Inflammatory macrophage treated with lipopolysaccharide for 1 hour (primary cell): ENCODE results near the gene TMEM253.

ENCODE experiments used
- DNase-seq, 2 donors: peaks; one replicate each; pipeline ENCODE4 v3.0.0-alpha.2; 2020 to 2022

TMEM253 gene

DNA sequence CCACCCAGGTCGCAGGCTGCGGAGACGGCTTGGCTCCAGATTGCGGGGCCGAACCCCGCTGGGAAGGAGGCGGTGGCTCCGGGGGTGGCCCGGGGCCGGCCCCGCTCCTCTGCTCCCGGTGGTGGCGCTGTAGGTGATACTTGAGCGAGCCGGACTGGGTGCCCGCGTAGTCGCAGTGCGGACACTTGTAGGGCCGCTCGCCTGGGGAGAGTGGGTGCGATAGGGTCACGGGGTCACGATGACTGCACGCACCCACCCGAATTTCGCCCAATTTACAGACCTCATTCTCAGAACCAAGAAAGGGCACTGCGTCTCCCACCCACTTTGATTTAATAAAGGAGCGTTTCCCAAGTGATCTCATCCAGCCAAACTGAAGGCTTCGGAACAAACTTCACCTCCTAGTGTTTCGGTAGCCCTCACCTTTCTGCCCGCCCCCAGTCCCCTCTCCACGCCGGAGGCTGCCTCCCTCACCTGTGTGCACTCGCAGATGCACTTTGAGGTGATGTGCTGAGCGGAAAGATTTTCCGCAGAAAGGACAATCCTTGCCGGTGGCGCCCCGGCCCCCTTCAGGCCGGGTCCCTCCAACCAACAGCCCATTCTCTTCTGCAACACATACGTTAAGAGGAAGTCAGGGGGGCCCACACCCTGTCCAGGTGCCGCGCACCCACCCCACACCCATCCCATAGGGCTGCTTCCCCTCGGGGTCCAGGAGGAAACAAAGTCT, 9.8 kb upstream of the TMEM253 start:
- no peak for DNase-seq

- no peak for DNase-seq
Observed at GRCh38 chr14:21091821-21092272, 9.0 kb upstream of the TMEM253 start.

DNA sequence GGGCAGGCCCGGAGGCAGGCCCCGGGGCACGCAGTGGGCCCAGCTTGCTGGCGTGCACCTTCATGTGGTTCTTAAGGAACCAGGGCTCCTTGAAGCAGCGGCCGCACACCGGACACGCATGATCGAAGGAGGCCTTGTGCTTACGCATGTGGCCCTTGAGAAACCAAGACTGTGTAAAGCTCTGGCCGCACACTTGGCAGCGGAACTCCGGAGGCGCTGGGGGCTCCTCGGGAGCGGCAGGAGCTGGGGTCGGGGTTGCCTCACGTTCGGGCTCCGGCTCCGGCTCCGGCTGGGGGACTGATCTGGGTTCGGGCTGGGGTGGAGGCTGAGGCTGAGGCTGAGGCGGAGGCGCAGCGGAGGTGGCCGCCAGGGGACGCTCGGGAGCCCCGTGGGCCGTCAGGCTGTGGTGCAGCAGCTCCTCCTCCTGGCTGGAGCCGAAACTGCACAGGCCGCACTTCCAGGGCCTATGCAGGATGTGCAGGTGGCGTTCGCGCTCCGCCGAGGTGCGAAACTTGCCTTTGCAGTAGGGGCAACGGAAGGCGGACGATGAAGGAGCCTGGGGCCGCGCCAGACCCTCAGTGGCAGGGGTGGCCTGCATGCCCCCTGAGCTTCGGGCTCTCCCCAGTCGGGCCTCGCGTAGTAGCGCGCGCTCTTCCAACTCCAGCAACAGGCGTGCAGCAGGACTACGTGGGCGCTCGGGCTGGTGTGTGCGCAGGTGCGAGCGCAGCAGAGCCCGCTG, 8.4 kb upstream of the TMEM253 start:
- peak; percentile 39 to 91 for DNase-seq

GRCh38 chr14:21093018-21093417, 7.8 kb upstream of the TMEM253 start:
- no peak for DNase-seq

- no peak for DNase-seq
Observed at GRCh38 chr14:21093769-21094681, 6.8 kb upstream of the TMEM253 start.

DNA sequence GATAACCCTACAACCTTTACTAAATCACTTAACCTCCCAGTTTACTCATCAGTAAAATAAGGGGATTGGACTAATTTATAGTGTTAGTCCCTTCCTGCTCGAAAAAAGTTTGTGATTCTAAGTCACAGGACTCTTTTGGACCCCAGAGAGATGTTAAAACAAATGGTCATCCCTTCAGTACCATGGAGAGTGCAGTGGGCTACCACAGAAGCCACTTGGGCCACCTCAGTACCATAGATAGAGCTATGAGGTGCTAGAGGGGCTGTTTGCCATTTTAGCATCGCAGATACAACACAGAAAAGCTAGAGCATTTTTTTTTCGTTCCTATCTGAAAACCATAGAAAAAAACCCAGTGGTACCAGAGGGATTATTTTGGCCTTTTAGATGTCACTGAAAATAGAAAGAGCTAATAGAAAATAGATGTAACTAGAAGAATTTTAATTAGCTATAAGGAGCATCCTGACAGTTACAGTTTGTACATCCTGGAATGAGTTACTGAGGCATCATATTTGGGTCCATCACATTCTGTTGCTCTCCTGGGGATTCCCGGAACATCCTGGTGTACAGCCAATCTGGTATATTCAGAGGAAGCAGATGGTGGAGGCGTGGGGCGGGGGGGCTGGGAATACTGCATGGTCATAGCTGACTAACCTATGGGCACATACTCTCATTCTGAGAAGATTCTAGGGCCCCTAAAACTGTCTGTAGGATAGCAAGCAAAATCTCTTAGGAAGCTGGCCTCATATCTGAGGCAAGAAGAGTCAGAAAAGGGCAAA, 5.2 kb upstream of the TMEM253 start:
- DNase-seq = no peak

DNA sequence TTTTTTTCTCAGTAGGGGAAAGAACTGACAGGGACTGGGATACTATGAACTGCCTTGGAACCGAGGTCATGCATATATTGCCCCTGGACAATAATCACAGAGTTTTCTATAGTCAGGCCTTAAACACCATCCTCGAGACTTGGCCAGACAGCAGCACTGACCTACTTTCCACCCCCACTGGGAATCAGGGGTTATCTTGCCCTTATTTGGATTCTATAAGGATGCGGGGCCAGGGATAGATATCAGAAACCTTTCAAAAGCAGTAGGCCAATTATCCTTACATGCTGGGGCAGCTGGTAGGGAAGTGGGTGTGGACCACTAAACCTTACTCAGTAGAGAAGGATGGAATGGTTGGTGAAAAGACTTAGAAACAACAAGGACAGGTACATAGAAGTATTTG, 4.4 kb upstream of the TMEM253 start:
- DNase-seq = no peak

DNA sequence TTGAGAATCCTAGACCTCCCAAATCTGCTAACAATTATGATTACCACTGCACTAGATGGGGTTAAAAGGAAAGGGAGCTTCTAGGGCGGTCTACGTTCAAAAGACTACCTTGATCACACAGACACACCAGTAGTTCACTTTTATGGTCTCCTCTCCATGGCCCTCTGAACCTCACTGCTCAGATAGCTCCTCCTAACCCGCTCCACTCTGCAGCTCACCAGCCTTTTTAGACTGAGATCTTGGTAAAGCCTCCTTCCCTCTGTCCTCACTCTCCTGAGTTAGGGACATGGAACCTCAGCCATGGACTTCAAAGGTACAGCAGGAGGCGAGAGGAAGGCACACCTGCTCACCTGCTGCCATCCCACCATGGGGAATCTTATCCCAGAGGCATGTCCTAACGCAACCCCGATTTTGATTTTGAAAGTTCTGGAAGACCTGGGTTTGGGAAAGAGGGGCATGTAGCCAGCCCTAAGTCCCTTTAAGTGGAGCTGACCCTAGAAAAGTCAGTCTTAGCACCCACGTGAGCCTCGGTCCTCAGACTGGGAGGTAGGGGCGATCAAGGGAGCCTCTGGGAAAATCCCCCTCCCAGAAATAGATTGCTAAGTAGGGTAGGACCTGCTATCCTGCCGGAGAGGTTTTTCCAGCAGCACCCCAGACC, 3.8 kb upstream of the TMEM253 start:
- no peak for DNase-seq

DNA sequence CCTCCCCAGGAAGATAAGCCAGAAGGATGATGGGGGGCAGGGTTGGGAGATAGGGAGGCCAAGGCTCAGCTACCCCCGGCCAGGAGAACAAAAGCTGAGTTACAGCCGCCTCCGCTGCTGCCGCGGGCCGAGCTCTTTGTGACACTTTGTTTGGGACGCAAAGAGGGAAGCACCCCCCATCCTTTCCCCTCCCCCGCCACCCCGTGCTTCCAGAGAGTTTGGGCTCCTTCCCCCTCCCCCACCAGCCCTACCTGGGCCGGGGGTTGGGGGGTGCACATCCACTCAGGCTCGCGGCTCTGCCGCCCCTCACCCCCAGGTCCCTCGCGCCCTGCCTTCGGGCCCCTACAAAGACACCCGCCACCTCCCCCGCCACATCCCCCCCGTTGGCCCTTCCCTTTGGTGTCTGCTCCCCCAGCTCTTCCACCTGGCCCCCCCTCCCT, 3.2 kb upstream of the TMEM253 start:
- no peak for DNase-seq

GRCh38 chr14:21098076-21098891, 2.6 kb upstream of the TMEM253 start, which contains the start of gene ZNF219:
TSS of gene ZNF219 (minus strand) at chr14:21098655. CDS start at chr14:21093591, 5,064 bp downstream.
- no peak for DNase-seq

GRCh38 chr14:21098892-21099595, 1.8 kb upstream of the TMEM253 start:
- DNase-seq = no peak

GRCh38 chr14:21099596-21099985, 1.3 kb upstream of the TMEM253 start:
- DNase-seq = no peak

GRCh38 chr14:21101802-21102413, 1.0 kb downstream of the TMEM253 start:
- no peak for DNase-seq

DNA sequence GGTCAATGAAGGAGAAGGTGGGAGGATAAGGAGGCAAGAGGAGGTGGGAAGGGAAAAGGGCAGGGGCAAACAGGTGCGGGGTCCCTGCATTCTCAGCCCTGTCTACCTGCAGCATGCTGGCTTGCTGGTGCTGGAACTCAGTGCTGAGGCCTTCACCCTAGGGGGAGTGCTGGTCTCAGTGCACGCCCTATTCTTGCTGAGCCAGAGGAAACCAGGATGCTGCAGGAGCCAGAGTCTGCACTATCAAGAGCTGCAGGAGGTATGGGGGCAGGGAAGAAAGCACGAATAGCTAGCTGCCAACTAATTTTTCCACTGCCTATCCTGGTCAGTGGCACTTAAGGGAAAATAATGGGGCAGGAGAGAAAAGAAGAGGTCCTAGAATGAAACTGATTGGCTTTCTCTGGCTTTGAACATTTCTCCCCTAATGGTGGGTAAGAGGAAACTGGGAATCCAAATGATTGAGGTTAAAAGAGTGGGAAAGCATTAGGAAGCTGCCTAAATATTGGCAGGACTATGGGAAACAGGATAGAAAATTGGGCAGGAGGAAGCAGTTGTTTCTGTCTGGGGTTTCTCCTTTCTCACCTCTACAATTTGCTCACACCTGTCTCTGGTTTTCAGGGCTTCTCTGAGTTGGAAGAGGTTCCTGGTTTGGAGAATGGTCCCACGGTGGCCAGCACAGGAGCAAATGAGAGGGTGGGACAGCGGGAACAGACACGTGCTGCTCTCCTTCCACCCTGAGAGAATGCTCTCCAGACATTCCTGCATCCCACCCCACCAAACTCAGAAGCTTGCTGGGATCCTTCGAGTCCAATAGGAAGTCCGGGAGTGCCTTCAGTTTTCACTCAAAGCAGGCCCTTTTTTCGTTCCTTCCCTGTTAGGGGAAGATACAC, 1.9 kb downstream of the TMEM253 start:
- no peak for DNase-seq

GRCh38 chr14:21103411-21103709, 2.5 kb downstream of the TMEM253 start:
- DNase-seq = no peak

DNA sequence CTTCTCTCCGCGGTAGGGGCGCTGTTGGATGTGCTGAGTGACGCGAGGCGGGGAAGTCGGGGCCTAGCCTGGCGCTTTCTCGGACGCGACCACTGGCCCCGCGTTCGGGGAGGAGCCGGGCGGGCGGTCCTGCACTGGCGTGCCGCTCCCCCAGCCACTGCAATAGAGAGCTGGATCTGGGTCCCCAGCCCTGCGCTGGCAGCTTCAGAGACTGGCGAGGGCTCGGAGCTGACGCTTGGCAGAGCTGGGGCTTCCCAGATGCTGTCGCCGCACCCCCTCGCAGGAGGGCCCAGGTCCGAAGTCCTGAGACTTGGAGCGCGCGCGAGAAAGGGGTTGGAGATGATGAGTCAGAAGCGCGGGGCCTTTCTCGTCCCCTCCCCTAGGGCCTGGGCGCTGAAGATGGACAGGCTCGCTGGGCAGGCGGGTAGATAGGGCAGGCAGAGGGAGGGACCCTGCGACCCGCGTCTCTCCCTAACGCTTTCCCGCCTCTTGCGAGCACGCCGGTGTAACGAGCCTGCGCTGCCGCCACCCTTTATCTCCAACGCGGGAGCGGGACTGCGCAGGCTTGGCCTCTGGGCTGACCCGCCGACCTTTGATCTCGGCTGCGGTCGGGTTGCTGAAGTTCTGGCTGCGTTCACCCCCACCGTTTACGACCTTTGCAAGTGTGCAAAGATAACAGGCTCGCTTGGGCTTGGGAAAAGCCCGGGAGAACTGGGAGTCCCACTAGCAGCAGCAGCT, 3.0 kb downstream of the TMEM253 start:
- DNase-seq = peak; percentile 95 to 98

DNA sequence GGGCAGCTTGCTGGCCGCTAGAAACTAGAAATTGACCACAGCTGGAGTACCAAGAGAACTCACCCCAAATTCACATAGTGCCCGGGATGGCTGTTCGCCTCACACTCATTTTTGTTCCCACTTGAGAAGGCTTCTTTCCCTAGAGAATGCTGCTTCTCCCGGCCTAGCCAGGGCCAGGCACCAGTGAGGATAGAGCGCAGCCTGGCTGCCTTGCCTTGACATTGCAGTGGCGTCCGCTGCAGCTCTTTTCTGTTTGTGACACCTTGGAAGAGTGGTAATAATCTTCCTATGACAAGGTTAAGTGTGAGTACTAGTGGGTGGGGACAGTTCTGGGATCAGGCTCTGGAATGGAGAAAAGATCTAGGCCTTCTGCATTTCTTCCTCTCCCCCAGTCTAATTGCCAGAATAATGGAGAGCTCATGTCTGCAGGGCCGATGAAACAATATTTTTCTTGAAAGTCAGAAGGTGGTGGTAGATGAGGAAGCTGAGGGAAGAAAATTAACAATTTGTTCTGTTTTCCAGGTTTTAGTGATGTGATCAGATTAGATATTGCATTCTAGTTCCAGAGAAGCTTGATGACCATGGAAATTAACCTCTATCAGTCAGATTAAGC, 3.7 kb downstream of the TMEM253 start:
- DNase-seq = peak; percentile 55 to 67

DNA sequence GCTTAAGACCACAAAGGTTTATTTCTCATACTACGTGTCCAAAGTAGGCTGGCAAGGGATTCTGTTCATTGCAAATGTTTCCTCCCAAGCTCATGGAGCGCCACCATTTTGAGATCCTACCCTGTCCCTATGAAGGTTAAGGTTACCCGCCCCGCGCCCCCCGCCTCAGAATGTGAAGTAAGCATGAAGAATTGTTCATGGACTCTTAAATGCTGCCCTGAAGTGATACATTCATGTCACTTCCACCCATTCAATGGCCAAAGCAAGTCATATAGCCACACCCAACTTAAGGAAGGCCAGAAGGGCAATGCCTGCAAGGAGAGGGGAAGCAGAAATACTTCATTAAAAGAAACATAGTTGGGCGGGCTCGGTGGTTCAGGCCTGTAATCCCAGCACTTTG, 4.2 kb downstream of the TMEM253 start:
- peak in 1 of 2 donors; percentile 30 for DNase-seq
